ENCODE results near the gene RTP2.
"Not testable (repeated sequence)": the region's sequence is repeated elsewhere in the genome, so short reads cannot be mapped to it uniquely, and the experiment has no call there.

RTP2 gene

DNA sequence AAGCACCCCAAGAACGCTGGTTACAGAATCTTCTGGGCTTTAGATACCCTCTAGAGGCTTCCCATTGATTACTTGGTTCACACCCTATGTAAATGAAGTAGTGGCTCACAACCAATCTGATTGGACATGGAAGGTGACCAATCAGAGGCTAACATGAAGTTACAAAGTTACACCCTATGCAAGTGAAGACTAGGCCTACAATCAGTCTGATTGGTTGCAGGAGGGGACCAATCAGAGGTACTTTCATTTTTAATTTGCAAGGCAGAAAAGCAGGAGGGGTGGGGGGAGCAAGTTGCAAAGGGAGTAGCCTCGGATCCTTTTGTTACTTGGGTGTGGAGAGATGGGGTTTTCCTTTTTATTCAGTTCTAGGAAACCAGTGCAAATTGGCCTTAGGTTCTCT lies 11.1 kb upstream of the RTP2 start:
- no peak for DNase-seq (ENCODE audit: low spot score)

DNA sequence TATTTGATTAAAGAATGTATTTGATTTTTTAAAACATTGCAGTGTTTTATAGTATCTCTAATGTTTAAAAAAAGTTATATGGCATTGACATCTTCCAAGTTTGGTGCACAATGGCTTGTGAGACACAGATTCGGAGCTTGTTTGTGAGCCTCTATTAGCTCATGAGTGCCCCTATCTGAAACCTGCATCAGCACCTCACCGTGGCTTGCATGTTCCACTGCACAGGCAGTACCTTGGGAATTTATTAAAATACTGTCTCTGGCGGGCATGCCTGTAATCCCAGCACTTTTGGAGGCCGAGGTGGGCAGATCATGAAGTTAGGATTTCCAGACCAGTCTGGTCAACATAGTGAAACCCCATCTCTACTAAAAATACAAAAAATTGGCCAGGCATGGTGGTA lies 6.8 kb upstream of the RTP2 start:
- no peak for DNase-seq (ENCODE audit: low spot score)

DNA sequence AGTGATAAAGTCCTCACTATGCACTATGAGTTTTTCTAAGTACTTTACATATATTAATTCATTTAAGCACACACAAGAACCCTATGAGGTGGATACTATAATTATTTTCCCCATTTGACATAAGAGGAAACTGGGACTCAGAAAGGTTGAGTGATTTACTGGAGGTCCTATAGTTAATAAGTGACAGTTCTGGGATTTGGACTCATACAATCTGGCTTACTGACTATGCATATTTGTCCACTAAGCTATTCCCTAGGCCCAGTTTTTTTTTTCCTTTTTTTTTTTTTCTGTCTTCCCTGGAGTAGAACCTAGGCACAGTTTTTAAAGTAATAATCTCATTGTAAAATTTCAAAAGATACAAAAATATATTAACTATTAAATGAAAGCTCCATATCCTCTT lies 6.3 kb upstream of the RTP2 start:
- no peak for DNase-seq (ENCODE audit: low spot score)

DNA sequence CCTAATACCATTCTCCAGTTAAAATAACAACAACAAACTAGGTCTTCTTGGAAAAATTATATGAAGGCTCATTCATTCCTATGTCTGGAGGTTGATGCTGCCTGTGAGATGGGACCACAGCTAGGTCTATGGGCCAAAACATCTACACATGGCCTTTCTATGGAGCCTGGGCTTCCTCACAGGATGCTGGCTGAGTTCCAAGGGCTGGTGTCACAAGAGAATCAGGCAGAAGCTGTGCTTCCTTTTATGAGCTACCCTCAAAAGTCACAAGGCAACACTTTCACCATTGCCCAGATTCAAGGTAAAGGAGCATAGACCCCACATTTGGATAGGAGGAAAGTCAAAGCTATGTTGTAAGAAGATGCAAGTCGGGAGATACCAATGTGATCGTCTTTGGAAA lies 4.6 kb upstream of the RTP2 start:
- no peak for DNase-seq (ENCODE audit: low spot score)

DNA sequence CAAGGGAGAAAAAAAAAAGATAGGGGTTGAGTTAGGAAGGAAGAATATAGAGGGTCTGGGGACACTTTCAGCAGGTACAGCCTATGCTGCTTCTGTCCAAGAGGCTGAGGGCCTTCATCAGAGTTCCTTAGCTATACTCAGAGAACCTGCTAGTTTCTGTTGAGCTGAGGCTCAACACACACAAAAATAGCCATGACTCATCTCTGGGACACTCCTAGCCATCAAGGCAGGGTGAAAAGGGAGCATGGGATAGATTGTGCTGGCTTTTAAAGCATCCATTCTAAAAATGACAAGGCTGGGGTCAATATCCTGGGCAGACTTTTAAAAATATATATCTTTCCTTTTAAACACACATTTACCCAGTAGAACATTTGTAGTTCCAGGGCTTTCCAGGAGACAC lies 2.8 kb upstream of the RTP2 start:
- no peak for DNase-seq (ENCODE audit: low spot score)

DNA sequence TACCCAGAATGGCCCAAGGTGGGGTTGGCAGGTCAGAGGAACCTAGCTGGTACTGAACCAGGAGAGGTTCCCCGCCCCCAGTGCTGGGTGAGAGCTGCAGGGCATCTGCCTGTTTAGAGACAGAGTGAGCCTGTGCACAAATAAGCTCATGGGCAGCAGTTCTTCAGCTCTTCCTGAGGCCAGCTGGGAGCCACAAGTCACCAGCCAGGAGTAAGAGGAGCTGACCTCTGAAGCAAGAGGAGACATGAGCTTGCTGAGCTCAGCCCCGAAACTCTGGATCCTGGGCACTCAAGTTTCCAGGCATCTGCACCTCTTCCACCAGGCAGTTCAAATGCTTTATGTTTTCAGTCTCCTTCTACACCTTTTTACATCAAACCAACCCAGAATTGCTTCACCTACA lies 2.1 kb downstream of the RTP2 start:
- DNase-seq (ENCODE audit: low spot score), result no peak

DNA sequence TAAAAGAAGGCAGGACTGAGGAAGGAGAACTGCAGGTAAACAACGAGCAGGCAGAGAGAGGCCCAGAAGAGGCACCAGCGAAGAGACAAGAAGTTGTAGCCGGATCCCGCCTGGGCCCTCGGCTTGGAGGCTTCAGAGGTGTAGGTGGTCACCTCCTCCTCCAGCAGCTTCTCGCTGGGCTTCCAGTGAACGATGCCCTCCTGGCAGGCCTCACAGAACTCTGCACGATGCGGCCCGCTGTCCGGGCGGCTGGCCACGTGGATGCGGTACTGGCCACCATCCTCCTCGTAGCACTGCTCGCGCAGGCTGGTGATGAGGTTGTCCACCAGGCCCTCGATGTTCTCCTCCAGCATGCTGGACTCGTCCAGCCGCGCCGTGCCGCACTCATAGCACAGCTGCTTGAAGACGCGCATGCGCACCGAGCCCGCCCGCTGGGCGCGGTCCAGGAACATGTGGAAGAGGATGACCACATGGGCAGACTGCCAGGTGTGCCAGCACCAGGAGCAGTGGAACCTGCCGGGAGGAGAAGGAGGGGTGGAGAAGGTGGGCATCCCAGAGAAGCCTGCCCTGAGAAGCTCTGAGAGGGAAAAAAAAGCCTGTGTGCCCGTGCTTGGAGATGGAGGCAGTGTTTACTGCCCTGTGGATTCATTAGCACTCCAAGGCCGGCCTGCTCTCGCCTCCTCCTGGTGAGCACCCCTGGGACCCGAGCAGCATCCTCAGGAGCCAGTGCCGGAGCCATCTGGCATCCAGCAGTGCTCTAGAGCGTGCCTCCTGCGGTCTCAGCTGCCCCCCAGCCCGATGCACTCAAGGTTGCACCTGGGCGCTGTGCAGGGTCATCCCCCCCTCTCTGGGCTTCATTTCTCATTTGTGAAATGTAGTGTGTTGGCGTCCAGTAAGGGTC lies 3.6 kb downstream of the RTP2 start:
- no peak for DNase-seq (ENCODE audit: low spot score)

DNA sequence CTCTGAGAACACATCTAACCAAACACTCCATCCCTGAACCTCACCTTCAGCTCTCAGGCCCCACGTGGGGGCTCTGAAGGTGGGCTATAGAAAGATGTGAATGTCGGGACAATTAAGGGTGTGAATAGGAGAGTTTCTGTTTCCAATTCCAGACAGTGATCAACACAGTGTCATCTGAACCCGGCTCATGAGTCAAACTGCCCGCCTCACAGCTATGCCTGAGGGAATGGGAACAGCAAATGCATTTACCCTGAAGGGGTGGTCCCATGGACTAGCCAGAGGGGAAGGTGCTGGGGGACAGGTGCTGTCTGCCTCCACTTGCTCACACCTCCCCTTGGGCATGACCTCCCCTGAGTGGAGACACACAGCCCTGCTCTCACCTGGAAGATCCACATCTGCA lies 6.3 kb downstream of the RTP2 start:
- DNase-seq (ENCODE audit: low spot score), result no peak

DNA sequence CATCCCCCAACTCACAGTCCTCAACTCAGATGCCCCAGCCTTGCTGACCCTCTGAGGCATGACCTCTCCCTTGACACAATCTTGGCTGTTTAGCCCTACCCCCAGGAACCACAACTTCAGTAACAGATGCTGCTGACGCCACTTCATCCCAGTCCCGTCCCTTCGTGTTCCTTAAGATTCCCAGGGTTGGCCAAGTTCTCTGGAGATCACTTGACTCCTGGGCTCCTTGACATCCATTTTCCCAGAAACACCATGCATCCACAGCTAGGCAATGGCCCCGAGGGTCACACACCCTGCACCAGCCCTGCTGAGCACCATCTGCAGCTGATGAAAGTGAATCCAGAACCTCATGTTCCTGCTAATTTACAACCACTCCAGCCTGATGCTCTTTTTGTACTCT lies 6.9 kb downstream of the RTP2 start:
- DNase-seq (ENCODE audit: low spot score), result no peak

DNA sequence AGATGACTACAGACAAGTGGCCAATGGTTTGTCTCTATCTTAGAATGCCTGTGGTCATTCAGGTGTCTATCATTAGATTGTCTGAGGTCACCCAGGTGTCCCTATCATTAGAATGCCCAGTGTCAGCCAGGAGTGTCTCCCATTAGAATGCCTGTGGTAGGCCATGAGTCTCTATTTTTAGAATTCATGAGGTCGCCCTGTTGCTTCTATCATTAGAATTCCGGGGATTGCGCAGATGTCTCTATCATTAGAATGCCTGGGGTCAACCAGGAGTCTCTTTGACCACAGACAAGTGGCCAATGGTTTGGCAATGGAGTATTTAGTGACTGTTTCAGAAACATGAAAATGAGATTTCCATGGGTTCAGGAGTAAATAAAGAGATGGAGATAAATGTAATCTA lies 7.6 kb downstream of the RTP2 start:
- no peak for DNase-seq (ENCODE audit: low spot score)

DNA sequence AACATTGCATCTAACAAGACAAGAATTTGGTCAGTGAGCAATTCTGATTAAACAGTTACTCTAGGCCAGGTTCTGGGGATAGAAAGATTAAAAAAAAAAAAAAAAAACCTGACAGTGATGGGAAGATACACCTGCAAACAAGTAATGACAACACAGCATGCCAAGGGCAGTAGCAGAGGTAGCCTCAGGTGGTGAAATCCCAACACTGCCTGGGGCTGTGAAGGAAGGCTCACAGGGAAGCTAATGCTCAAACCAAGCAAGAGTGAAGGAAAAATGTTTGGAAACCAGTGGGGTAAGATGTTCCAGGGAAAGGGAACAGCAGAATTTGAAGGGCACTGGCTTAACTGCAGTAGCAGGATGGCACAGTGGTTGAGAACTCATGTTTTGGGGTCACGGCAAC lies 8.9 kb downstream of the RTP2 start:
- no peak for DNase-seq (ENCODE audit: low spot score)

DNA sequence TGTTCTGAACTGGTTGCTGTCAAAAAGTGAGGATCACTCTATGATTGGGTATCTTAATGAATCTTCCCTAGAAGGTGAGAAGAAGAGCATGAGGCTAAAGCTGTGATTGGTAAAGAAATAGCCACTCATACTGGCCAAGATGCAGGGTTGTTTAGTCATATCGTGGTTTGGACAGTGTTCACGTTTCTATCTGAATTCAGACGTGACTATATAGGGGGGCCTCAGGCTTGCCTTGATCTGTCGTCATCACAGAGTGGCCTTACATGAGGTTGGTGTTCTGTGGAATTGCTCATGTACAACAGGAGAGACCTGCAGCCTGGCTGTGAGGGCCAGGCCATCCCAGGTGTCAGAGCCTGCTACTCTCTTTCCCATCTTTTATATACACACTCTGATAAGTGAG lies 12.4 kb downstream of the RTP2 start:
- no peak for DNase-seq (ENCODE audit: low spot score)

DNA sequence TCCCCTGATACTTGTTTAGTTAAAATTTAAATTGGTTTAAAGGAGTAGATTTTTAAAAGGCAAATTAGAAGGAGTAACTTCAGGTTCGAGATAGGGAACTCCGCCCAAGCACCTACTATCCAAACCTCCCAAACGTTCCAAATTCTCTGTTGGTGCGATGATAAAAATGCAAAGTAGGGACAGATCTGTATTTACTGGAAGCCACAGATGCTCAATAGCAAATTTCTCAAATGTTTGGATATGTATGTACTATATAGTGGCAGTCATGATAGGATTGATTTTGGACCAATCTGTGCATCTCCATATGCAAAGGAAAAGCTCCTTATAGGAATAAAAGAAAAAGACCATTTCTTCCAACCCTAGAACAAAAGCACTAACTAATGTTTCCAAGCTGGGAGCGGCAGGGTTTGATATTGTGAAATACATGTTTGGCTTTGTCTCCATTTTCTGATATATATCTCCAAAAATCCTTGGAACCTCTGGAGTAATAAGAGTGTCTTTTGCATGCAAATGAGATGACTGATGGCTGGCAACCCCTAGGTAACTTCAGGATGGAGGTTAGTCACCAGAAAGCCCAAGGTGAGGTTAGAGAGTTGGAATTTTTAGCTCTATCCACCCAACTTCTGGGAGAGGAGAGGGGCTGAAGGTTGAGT lies 15.6 kb downstream of the RTP2 start:
- no peak for DNase-seq (ENCODE audit: low spot score)

DNA sequence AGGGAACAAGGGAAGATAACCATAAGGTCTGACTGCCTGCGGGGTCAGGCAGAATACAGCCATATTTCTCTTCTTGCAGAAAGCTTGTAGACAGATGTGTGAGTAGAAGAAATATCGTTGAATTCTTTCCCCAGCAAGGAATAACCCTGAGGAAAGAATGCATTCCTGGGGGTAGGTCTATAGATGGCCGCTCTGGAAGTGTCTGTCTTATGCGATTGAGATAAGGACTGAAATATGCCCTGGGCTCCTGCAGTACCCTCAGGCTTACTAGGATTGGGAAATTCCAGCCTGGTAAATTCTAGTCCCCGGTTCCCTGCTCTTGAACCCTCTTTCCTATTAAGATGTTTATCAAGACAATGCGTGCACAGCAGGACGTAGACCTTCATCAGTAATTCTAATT lies 16.4 kb downstream of the RTP2 start:
- no peak for DNase-seq (ENCODE audit: low spot score)

DNA sequence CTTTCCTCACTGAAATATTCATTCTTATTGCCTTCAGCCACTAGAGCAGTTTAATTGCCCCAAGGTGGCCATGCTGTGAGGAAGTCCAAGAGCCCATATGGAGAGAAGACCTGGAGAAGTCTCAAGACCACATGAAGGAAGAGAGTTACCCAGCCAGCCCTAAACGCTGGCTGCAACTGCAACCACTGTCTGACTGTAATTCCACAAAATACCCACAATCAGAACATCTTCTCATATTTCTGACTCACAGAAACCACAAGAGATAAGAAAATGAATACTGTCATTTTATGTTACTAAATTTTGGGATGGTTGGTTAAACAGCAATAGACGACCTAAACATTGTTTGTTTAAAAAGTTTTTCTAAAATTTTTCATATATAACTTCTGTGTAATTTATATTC lies 17.5 kb downstream of the RTP2 start:
- no peak for DNase-seq (ENCODE audit: low spot score)

DNA sequence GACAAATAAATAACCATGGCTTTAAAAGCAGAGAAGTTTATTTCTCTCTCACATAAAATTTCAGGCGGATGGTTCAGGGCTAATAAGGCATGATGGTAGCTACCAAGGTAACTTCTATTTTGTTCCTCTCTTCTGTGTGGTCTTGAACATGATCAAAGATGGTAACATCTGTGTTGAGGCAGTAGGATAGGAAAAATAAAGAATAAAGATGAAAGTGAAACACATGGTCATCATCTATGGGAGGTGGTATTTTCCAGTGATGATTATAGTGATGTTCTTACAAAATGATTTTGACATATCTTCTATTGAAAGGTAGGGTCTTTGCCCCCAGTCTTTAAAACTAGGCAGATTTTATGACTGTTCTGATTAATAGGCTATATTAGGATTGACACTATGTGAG lies 17.9 kb downstream of the RTP2 start:
- DNase-seq (ENCODE audit: low spot score), result no peak

DNA sequence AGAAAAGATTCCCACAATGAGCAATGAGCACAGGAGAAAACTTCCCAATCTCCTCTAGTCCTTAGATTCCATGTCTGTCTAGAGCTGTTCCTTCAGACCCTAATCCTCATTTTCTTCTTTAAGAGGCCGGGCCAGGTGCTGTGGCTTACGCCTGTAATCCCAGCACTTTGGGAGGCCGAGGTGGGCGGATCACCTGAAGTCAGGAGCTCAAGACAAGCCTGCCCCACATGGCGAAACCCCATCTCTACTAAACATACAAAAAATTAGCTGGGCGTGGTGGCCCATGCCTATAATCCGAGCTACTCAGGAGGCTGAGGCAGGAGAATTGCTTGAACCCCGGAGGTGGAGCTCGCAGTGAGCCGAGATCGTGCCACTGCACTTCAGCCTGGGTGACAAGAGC lies 20.6 kb downstream of the RTP2 start:
- not testable (repeated sequence) for DNase-seq (ENCODE audit: low spot score)

DNA sequence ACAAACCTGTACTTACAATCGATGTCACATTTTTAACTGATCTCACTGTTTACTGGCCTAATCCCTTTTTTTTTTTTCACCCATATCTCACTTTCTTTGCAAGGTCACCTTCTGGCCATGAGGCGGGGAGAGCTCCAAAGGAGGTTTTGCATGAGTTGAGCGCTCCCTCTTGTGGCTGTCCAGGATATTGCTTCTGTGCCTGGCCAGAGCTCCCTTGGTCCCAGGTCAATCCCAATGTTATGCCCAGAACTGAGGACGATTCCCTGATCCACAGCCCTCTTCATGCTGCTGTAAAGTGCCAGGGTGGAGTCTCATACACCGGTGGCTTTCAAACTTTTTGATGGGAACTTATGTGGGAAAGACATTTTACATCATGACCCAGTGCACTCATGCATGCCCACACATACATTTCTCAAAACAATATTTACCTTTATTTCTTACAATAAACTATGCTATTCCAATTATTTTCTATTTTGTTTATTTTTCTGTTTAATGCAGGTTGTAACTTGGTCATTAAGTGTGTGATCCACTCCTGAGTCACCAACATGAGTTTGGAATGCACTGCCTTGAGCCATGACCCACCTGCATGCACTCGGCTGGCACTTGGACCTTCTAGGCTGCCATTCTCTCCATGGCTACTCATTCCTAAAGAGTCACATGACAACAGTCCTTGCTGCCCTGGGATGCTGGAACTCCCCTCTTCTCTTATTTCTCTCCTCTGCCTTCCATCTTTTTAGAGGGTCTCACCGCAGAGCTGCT lies 22.5 kb downstream of the RTP2 start:
- DNase-seq (ENCODE audit: low spot score), result peak; percentile 61

DNA sequence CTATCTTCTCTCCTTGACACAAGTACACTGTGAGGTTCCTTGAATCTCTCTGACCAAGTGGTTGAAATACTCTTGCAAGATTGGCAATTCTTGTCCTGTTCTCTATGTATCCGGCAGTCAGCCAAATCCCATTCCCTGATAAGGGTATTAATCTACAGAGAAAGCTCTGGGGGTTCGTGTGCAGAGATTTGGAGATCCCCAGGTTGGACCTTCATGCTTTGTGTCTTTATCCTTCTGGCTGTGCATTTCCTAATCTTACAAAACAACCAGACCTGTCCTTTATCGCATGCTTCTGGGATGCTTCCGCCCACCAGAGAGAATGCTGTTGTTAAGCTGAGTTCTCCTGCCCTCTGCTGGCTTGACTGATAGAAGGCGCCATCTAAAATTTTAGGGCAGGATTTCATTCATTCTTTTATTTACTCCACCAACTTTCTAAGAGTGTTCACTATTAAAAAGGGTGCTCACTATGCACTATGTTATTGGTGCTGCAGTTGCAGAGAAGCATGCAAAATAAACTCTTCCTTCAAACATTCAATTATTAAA lies 23.6 kb downstream of the RTP2 start:
- peak; percentile 21 for DNase-seq (ENCODE audit: low spot score)

DNA sequence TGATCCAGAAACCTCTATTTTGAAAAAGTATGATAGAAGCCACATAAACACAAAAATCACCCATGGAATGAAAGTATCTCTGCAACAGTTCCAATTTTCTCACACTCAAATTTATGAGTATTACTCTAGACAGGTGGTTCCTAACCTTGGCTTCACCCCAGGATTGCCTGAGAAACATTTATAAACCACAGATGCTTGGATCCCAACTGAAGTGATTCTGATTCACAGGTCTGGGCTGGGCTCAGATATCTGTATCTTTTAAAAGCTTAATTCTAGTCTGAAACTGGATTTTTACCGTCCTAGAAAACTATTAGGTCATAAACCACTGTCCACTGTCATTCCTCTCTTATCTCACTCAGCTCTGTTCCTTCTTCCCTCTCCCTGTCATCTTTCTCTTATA lies 24.8 kb downstream of the RTP2 start:
- no peak for DNase-seq (ENCODE audit: low spot score)

DNA sequence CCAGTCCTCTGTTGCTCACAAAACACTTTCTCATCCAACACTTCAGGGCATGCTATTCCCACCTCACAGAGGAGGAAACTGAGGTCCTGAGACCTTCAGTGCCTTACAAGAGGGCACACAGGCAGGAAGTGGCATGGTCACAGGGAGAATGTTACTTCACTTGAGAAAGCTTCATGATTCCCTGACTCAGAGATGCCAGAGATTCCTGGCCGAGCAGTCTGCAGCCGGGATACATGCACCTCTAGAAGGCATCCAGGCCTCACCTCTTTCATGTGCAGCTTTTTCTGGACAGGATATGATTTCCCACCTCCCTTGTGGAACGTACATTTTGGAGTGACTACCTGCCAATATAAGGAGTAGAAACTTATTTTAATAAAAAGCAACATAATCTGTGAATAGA lies 29.3 kb downstream of the RTP2 start:
- no peak for DNase-seq (ENCODE audit: low spot score)

DNA sequence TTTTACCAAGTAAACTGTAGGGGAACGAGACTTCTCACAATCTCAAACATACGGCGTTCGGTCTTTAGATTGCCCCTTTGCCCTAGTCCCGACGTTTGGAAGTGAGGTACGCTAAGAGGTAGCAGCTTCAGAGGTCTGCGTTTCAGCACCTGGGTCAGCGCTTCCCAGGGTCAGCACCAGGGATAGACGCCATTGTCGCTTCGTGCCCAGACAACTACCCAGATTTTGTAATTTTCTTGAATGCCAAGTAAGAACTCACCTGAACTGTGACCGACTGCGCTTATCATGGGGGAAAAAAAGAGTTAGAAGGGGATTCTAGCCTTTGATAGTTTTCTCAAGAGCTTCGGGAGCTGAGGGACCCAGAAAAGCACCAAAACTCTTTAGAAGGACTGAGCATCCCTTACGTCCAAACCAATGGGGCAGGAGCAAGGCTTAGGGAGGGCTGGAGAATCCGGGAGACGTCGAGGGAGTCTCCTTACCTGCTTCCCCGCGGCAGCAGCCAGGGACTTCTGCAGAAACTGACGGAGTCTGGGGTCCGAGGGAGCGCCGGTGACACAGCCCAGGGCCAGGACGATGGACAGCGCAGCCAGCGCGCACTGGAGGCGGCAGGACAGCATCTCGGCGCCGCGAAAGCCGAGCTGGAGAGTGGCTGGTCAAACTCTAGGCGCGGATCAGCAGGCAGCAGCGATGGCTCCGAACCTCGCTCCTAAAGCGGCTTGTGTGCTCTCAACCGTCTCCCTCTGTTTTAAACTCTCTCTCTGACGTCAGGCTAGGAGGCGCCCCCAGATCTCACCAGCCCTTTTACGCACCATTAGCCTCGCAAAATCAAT lies 32.5 kb downstream of the RTP2 start, which contains the start of gene SST:
Gene SST, minus strand, starts transcription at position 720 of the 830 bp plus-strand sequence. Its CDS starts 103 bp downstream, at position 617.
- peak; percentile 23 for DNase-seq (ENCODE audit: low spot score)
